ENCODE measurements around the gene MAD1L1. TPM values are rescaled to one million over a fixed set of nuclear protein-coding genes. Genes with fewer than 3 reads are reported as not detected.
"Not testable (repeated sequence)": the region's sequence is repeated elsewhere in the genome, so short reads cannot be mapped to it uniquely, and the experiment has no call there.

The MAD1L1 gene
- polyA plus RNA-seq, 1 donor: 21.2 TPM

DNA sequence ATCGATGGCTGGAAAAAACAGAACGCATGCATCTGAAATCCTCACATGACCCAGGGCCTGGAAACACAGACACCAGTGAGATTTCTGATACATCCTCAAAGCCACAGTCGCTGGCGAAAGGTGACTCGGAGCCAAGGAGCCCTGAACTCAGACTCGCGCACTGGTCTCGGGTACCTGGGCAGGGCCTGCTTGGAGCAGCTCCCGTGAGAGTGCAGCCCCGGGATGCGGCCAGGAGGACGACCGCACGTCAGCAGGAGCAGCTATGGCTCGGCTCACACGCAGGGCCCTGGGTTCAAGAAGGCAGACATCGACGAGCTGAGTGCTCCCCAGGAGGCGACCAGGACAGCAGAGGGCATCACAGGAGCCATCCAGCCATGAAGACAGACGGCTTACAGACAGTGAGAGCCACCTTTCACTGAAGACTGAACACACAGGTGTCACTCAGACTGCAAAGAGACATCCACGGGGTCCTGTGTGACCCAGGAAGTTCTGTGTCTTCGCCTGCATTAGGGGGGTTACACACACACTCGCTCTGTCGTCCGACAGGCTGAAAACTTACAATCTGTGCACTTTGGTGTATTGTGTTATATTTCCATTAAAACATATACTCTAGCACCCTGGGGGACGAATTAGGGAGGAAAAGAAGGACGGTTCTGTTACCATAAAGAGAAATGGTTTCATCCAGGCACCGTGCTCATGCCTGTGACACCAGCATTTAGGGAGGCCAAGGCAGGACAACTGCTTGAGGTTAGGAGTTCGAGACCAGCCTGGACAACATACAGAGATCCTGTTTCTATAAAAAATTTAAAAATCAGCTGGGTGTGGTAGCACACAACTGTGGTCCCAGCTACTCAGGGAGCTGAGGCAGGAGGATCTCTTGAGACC is 227.7 kb downstream of the MAD1L1 start:
- DNase-seq (ENCODE audit: low read depth): no peak

DNA sequence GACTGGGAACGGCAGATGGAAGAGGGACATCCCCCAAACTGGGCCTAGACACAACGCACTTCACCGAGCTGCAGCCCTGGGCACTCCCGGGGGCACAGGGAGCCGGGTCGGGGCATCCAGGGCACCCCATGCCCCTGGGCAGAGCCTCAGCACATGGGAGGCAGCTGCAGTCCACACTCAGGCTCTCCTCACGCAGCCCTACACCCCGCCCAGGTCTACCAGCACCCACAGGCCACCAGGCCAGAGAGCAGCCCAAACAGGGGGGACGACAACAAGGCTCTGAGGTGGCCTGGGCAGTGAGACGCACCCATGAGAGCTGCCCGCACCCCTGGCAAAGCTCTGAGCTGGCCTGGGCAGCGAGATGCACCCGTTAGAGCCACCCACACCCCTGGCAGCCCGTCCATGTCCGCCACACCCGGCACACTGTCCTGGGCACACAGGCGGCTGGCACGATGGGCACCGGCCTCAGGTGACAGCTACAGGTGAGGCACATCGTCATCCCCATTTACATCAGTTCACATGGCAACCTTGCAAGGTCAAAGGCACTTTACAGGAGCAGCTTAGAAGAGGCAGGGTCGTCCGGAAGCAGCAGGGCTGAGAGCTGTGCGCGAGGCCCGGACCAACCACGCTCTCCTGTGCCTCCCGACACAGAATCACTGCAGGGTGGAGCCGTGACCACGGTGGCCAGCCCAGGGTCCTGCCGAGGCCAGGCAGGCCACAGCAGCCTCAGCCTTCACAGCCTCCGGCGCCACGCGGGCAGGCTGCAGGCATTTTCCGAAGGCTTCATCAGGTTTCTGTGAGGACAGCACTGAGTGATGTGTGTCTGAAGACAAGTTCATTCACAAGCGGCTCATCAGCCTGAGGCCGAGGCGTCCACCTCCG is 228.6 kb downstream of the MAD1L1 start:
- DNase-seq (ENCODE audit: low read depth): no peak

DNA sequence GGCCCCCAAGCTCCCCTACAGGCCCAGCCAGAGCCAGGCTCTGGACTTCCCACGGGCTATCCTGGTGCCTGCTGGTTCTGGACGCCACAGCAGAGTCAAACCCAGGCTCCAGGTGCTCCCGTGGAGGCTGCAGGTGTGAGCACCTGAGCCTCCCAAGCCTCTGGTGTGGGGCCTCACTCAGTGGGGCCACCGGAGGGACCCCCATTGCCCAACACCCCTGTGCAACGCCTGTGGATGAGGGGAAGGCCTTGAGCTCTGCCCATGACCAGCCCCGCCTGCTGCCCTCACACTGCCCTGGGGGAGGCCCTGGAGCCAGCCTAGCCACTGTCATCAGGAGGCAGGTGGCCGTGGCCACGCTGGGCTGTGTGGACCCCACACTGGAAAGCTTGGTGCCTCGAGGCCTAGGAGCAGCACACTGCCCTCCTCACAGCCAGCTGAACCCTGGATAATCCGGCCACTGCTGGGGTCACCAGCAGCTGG is 229.3 kb downstream of the MAD1L1 start:
- no peak for DNase-seq (ENCODE audit: low read depth)

DNA sequence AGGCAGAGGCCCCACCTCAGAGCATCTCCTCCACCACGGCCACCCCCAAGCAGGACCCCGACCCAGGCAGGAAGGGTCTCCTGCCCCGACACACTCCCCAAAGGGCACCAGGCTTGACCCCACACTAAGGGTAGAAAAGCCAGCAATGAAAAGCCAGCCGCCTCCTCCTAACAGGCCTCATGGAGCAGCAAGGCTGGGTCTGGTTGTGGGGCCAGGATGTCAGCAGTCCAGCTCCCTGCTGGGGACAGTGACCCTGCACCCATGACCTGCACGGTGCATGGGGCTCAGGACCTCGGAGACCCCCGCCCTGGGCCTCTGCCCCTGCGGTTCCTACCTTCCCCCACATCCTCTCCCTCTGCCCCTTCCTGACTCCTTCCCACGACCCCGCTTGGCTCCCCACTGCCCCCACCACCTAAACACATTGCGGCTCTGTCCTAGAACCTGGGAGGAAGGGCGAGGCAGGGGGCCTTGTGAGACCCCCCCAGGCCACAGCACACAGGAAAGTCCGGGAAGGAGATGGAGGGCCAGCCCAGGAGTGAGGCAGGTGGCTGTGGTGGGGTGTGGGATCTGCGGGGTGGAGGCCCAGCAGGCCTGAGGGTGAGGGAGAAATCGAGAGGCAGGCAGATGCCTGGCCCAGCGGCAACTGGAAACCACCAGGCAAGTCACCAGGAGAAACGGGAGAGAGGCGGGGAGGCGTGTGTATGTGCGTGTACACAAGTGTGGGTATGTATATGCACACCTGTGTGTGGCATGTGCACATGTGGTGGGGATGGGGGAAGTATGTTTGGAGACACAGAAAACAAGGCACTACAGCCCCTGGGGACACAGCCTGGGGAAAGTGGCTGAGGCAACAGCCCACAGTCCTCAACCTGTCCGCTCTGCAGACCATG is 229.9 kb downstream of the MAD1L1 start:
- DNase-seq (ENCODE audit: low read depth): no peak

DNA sequence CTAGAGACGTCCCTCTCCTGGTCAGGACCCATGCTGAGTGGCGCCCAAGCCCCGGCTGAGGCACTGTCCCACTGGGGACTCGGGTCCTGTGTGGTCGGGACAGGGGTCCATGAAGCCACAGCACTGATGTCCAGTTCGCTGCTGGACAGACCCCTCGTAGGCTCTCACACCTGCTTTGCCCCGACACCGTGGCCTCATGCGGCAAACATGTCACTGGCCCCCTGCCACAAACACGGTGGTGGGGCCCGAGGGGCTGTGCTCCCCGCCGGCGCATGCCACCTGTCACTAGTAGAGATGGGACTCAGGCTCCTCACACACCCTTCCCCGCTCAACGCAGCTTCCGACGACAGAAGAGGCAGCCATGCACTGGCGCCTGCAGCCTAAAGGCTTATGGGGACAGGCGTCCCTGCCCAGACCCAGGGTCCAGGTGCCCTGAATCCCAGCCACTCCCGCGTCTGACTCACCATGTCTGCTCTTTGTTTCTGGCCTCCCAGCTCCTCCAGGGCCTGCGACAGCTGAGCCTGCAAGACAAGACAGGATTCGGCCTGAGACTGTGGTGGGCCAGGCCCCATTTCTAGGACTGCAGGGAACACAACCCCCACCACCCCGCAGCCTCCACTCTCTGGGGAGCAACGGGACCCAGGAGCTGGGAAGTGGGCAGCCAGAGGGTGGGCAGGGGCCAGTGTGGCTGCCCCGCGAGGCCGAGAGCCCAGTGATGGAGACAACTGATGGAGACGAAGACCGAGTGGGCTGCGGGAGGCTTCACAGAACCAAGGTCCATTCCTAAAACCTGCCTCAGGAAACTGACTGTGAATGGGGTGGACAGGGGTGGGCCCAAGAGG is 230.9 kb downstream of the MAD1L1 start:
- DNase-seq (ENCODE audit: low read depth): no peak

DNA sequence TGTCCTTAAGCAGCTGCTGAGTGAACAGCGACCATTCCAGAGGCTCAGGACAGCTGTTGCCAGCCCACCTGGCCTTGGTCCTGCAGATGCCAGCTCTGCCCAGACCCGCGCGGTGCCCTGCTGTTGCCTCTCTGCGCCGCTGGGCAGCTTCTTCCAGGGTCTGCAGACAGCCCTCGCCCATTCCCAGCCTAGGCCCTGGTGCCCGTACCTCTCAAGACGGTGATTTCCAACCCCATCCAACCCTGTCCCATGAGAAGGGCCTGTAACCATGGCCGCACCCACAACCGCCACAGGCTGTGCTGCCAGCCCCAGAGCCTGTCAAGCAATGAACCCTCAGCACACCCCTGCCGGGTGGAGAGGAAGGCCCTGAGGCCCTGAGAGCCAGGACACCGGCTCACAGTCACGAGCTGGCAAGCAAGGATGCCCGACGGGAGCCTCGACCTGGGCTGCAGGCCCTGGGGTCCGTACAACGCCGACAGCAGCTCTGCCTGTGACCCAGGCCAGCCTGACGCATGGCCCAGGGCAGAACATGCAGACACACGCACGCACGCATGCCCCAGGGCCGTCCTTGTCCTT is 231.9 kb downstream of the MAD1L1 start:
- no peak for DNase-seq (ENCODE audit: low read depth)

DNA sequence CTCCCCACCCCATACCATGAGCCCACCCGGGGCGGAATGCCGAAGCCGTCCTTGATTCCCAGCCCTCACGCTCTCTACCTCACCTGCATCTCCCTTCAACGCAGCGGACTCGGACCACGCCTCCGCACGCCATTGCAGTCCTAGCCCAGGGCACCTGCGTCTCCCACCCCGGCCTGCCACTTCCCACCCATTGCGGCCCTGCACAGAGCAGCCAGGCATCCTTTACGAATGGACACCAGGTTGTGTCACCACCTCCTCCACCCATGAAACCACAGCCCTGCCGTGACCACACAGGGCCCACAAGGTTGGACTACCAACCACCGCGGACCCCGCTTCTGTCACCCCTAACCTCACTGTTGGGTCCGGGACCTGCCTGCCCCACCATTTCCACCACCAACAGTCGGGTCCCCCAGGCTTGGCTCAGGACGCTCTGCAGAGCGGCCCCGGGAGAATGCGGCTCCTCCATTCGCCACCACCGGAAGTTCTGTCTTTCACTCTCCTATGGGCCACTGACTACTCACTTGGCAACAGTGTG is 232.5 kb downstream of the MAD1L1 start:
- no peak for DNase-seq (ENCODE audit: low read depth)

DNA sequence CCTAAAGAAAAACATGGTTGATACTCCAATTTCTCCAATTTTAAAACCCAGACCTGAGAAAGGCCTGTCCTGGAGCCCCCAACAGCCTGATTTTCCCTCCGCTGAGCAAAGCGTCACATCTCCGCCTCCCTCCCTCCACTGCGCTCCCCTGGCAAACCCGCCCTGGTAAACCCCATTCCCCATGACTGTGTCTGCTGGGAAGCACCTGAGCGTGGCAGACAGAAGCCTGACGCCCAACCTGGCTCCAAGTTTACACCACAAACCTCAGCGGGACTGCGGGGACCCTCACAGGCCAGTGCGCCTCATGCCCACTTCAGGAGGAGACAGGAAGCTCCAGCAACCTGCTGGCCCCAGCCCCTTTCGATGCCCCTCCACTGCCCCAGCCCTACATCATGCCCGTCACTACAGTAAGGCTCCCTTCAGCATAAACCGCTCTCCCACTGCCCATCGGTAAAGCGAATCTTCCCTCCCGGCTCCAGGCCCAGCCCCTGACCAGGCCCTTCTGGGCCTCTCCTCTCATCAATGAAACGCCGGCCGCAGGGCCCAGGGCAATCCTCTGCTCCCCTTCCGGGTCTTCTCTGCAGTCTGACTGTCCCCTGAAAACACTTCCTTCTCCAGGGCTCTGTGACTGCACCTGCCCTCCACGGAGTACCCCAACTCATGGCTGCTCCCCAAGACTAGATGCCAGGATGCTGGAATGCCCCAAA is 233.3 kb downstream of the MAD1L1 start:
- DNase-seq (ENCODE audit: low read depth): no peak

DNA sequence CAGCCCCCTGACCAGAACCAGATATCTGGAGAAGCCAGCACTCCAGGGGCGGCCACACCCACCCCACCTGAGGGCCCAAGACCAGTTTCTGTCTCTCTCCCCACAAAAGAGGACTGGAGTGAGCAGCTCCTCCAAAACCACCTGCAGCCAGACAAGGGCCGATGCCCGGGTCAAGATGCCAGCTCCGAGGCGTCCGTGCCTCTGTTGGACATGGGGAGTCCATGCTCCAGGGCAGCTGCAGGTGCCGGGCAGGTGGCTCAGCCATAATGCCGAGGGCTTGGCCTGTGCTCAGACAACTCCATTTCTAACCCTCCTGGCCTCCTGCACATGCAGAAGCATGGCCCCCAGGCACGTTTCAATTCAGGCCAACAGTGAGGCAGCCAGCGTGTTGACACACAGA is 234.6 kb downstream of the MAD1L1 start:
- no peak for DNase-seq (ENCODE audit: low read depth)

DNA sequence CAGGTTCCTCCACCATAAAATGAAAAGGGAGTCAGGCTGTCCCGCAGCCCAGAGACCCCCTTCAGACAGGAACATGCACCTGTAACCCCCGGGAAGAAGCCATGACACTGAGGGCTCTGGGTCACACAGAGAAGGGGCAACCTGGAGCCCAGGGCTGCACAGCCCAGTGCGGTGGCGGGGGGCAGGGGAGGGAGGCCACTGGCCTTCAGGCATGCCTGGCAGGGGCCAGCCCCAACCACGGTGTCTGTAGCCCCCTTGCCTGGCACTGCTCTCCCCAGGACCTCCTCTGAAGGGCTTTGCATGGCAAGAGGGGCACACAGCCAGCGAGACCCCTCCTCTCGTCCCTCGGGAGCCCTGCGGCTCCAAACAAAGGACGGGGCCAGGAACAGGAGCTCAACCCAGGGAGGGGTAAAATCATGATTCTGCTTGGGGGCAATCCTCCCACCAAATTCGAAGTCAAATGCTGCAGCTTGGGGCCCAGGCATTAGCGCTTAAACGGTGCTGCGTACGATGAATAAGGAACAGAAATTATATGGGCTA is 235.1 kb downstream of the MAD1L1 start:
- no peak for DNase-seq (ENCODE audit: low read depth)

DNA sequence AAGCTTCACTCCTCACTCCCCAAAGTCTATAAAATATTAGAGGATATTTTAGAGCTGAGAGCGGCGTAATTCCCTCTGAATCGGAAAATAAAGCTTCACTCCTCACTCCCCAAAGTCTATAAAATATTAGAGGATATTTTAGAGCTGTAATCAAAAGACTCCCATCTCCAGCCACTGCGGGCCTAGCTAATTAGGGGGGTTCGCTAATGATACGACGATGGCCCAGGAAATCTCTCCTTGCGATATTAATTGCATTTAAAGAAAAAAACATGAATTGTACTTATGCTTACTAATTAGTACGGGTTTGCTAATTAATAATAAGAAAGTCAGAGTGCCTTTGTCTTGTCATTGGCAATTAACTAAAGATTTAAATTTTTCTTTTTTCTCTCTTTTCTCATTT is 235.9 kb downstream of the MAD1L1 start:
- no peak for DNase-seq (ENCODE audit: low read depth)

DNA sequence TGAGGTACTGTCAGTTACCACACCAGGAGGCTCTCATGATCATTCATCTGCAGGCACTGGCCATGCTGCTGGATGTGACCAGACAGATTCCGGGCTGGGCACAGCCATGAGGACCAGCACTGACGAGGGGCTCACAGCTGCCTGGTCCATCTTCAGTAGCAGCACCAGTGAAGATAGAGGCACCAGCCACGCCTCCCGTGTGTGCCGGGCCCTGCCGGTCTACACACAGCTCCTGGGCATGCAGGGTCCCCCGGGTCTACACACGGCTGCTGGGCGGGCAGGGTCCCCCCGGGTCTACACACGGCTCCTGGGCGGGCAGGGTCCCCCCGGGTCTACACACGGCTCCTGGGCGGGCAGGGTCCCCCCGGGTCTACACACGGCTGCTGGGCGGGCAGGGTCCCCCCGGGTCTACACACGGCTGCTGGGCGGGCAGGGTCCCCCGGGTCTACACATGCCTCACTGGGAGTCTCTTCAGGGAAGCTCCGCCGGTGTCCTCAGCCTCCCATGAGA is 236.8 kb downstream of the MAD1L1 start:
- not testable (repeated sequence) for DNase-seq (ENCODE audit: low read depth)

DNA sequence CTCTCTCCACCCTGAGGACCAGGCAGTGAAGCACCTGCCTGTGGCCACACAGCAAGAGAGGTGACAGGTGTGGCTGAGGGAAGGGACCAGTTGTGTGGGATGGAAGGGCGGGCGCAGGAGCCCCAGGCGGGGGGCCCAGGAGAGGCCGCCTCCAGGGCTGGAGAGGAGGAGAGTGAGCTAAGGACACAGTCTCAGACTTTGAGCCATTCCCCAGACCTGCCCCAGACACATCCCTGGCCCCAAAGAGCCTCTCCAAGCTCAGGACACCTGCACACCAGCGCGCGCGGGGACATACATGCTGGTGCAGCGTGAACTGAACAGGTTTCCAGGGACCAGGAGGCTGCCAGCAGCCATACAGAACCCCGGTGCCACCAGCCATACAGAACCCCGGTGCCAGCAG is 237.3 kb downstream of the MAD1L1 start:
- DNase-seq (ENCODE audit: low read depth): no peak

DNA sequence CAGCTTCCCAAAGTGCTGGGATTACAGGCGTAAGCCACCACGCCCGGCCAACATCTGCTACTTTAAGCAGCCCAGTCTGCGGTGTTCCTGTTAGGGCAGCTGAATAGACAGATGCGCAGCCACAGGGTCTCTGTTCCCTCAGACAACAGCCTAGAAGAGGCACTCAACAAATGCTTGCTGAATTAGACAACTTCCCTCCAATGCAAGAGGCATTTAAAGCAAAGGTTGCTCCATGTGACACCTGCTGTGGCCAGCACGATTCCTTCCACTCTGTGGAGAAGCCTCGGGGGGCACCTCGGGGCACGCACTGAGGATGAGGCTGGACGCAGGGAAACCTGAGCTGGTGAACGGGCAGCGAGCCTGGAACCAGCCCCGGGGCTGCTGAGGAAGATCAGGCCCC is 237.8 kb downstream of the MAD1L1 start:
- no peak for DNase-seq (ENCODE audit: low read depth)

DNA sequence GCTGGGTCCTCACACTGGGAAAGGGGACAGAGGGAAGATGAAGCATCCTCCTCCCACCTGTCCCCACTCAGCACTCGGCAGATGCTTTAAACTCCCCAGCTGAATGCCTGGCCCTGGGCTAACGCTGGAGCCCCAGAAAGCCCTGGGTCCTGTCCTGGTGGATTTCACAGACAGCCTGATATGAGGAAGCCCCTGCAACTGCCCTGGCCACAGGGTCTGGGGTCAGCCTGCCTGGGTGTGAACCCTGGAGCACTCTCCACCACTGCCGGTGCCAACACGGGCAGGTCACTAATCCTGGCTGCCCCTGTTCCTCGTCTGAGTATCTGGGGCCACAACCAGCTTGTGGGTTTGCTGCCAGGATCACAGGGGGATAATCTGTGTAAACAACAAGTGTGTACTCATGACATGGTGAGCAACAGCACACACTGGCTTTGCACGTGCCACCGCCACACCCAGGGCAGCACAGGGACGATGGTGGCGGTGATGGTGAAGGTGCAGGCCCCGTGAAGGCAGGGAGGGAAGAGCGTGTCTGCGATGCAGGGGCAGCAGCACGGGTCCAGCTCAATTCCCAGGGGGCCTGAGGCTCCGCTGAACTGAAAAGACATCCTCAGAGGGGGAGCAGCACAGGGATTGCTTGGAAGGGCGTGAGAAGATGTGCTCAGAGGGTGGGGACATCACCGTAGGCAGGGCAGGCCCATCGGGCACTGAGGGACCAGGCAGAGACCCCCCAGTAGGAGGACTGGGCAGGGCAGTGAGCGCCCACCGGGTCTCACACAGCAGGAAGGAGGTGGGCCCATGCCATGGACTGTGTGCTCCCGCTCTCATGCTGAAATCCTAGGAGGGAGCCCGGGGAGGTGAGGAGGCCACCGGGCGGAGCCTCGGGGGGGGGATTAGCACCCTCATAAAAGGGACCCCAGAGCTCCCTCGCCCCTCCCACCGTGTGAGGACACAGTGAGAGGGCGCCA is 238.7 kb downstream of the MAD1L1 start:
- DNase-seq (ENCODE audit: low read depth): no peak

DNA sequence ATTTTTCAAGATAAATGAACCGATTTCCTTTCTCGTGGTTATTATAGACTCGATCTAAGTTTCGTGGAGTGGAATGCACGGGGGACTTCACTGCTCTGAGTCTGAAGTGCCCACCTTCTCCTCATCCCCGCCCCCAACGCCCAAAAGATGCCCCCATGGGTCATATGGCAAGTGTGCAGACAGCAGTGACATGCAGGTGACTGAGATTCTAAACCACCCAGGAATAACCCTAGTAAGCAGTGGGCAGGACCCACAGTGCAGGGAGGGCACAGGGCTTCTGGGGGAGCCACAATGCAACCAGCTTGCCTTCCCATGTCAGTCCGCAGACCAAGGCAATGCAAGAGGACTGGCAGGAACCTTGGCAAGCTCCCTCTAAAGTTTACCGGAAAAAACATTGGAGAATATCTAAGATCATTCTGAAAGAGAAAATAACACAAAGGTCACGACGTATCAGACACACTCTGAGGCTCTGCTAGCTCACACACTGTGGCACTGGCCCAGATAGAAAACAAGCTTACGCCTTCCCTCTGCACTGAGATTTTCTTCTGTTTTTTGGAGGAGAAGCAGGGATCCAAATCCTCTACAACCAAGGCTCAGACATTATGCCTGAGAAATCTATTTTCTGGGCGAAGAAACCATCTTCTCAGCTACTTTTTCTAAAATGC is 239.6 kb downstream of the MAD1L1 start:
- no peak for DNase-seq (ENCODE audit: low read depth)

DNA sequence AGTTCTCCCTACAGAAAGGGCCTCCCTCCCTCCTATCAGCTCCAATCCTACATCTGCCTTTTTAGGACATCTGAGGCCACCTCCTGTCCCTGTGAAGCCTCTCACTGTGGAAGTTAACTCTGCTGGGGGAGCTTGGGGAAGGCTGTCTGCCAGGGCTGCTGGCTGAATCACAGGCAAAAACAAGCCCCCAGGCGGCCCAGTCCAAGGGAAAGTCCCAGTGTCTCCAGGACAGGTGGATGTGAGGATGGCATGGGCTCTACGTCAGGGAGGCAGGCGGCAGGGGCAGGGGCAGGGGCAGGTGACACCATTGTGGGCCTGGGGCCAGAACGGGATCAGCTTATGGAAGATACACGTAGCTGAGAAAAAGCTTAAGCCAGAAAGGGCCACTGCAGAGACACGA is 240.2 kb downstream of the MAD1L1 start:
- no peak for DNase-seq (ENCODE audit: low read depth)
